GM23338 (cell line): Measurements from ENCODE around the gene CSTF3. TPM values are rescaled to one million over a fixed set of nuclear protein-coding genes. Genes with fewer than 3 reads are reported as not detected.

Experiments
- ATAC-seq: fragments of 200-7000 bp; cut with Tn5 transposase; 3 replicates; pipeline ENCODE4 v1.9.1; 2020
- DNase-seq: peaks from one replicate; pipeline ENCODE4 v3.0.0-alpha.2; 2015; ENCODE audit warnings: low spot score
- H2AFZ ChIP-seq: fragments of 200-600 bp; sonication (generic); 2 replicates; pipeline ENCODE4 v1.8.0; 2016; ENCODE audit warnings: antibody characterized with exemption, mild to moderate bottlenecking, moderate library complexity
- H3F3A ChIP-seq: fragments of 200-600 bp; sonication (generic); replicated peaks from 2 replicates; pipeline ENCODE4 v1.8.0; 2017; ENCODE audit warnings: antibody characterized with exemption, mixed run types, low read depth
- H3K27ac ChIP-seq: fragments of 200-600 bp; sonication (generic); 2 replicates; pipeline ENCODE4 v1.6.1; 2016; ENCODE audit warnings: low read depth
- H3K27me3 ChIP-seq: fragments of 200-600 bp; sonication (generic); 2 replicates; pipeline ENCODE4 v1.8.0; 2016; ENCODE audit warnings: mild to moderate bottlenecking, mixed run types, moderate library complexity; ENCODE audit not compliant: insufficient read depth
- H3K36me3 ChIP-seq: fragments of 200-600 bp; sonication (generic); 2 replicates; pipeline ENCODE4 v1.8.0; 2016; ENCODE audit warnings: mild to moderate bottlenecking; ENCODE audit not compliant: insufficient read depth
- H3K4me1 ChIP-seq: fragments of 200-600 bp; sonication (generic); 2 replicates; pipeline ENCODE4 v1.8.0; 2016; ENCODE audit warnings: mild to moderate bottlenecking, moderate library complexity; ENCODE audit not compliant: insufficient read depth
- H3K4me2 ChIP-seq: fragments of 200-600 bp; sonication (generic); 2 replicates; pipeline ENCODE4 v1.7.1; 2017; ENCODE audit warnings: mixed run types
- H3K4me3 ChIP-seq: fragments of 200-600 bp; sonication (generic); 2 replicates; pipeline ENCODE4 v1.6.1; 2016; ENCODE audit warnings: mixed run types
- H3K79me2 ChIP-seq: fragments of 200-600 bp; sonication (generic); replicated peaks from 2 replicates; pipeline ENCODE4 v1.8.0; 2017; ENCODE audit warnings: mild to moderate bottlenecking; ENCODE audit not compliant: insufficient read depth
- H3K9me2 ChIP-seq: fragments of 200-600 bp; sonication (generic); 2 replicates; pipeline ENCODE4 v1.8.0; 2017; ENCODE audit not compliant: insufficient read depth
- H4K20me1 ChIP-seq: fragments of 200-600 bp; sonication (generic); replicated peaks from 2 replicates; pipeline ENCODE4 v1.8.0; 2017; ENCODE audit warnings: mild to moderate bottlenecking; ENCODE audit not compliant: insufficient read depth
- H3K27ac Mint-ChIP-seq: 2 replicates; pipeline ENCODE4 v1.8.0; 2020; ENCODE audit warnings: inconsistent platforms, mild to moderate bottlenecking, moderate library complexity, mixed read lengths
- H3K27me3 Mint-ChIP-seq: 3 replicates; pipeline ENCODE4 v1.8.0; 2022; ENCODE audit warnings: low read depth, mild to moderate bottlenecking, moderate library complexity, mixed read lengths, inconsistent platforms; ENCODE audit not compliant: insufficient read depth, poor library complexity
- H3K36me3 Mint-ChIP-seq: 3 replicates; pipeline ENCODE4 v1.8.0; 2021; ENCODE audit warnings: low read depth, mild to moderate bottlenecking, inconsistent platforms, moderate library complexity, mixed read lengths
- H3K4me1 Mint-ChIP-seq: 3 replicates; pipeline ENCODE4 v1.8.0; 2020; ENCODE audit warnings: mild to moderate bottlenecking, inconsistent platforms, mixed read lengths
- H3K4me3 Mint-ChIP-seq: 3 replicates; pipeline ENCODE4 v1.8.0; 2021; ENCODE audit warnings: moderate library complexity, mild to moderate bottlenecking, inconsistent platforms, mixed read lengths
- H3K9me3 Mint-ChIP-seq: 3 replicates; pipeline ENCODE4 v1.8.0; 2020; ENCODE audit warnings: moderate library complexity, mild to moderate bottlenecking, inconsistent platforms, mixed read lengths
- CREB1 ChIP-seq: fragments of 250-450 bp; sonication (Bioruptor Pico); IDR thresholded peaks from 2 replicates; pipeline ENCODE4 v1.5.0; 2020; ENCODE audit warnings: low read depth, mild to moderate bottlenecking, moderate library complexity
- EZH2 ChIP-seq: fragments of 200-600 bp; sonication (generic); IDR thresholded peaks from one replicate; pipeline ENCODE4 v1.8.0; 2017; ENCODE audit warnings: antibody characterized with exemption, mild to moderate bottlenecking, low read depth; ENCODE audit not compliant: unreplicated experiment
- ZNF114 ChIP-seq: fragments of 250-450 bp; sonication (Bioruptor Pico); IDR thresholded peaks from 2 replicates; pipeline ENCODE4 v1.5.0; 2020; ENCODE audit warnings: mild to moderate bottlenecking, moderate library complexity
- polyA plus RNA-seq: library from polyadenylated mRNA; unstranded; fragments of >200 nt; fragmentation: Nextera tagmentation; extraction: Ambion mirVana; gene quantifications from 2 replicates; pipeline ENCODE4 v1.2.1, GENCODE V29; 2016
- total RNA-seq: library from RNA; depleted of rRNA; stranded (reverse); fragments of >200 nt; shearing (Covaris generic); gene quantifications from 2 replicates; pipeline ENCODE4 v1.2.3, GENCODE V29; 2014
- TF ChIP-seq, protein P1 (sequence below): IDR thresholded peaks from one replicate; pipeline ENCODE4 v1.6.1; 2018; ENCODE audit warnings: antibody characterized with exemption; ENCODE audit not compliant: unreplicated experiment
- TF ChIP-seq, protein P2 (sequence below): IDR thresholded peaks from 2 replicates; pipeline ENCODE4 v1.6.1; 2016; ENCODE audit warnings: antibody characterized with exemption
- TF ChIP-seq, protein P3 (sequence below): fragments of 250-450 bp; sonication (Bioruptor Pico); IDR thresholded peaks from 2 replicates; pipeline ENCODE4 v1.5.0; 2020; ENCODE audit warnings: mild to moderate bottlenecking, moderate library complexity
- TF ChIP-seq, protein P4 (sequence below), 2 experiments: fragments of 200-600 bp in 1 of 2; sonication (generic) in 1 of 2; conservative IDR thresholded peaks; 2 replicates each; pipeline versions ENCODE4 v1.5.1 to v1.6.1; 2016 to 2017; ENCODE audit warnings: antibody characterized with exemption in 2 of 2, low read depth in 2 of 2, mild to moderate bottlenecking in 2 of 2, moderate library complexity in 1 of 2

The CSTF3 gene
- total and polyA plus RNA-seq, 2 experiments from 2014 or later = 83.2 to 158 TPM

DNA sequence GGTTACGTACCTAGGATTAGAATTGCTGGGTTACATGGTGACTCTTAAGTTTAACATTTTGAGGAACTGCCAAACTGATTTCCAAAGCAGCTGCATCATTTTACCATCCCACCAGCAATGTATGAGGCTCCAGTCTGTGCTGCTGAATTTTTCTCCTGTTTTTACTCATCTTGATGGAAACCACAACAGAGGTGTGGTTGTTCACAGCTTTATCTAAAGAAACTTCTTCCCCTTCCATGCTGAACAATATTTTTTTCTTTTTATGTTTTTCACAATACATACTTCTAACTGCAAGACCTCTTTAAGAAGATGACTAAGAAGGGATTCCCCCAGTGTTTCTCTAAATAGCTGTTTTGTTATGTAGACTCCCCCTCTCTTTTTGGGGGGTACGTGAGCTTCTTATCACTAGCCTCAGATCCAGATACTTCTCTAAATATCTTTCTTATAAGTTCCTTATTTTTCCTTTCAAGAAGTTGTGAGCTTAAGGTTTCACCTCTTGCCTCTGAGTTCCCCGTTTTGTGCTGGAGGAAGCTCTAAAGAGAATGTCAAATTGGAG is 97.9 kb downstream of the CSTF3 start (continued):
- TF ChIP-seq, protein P1, sequence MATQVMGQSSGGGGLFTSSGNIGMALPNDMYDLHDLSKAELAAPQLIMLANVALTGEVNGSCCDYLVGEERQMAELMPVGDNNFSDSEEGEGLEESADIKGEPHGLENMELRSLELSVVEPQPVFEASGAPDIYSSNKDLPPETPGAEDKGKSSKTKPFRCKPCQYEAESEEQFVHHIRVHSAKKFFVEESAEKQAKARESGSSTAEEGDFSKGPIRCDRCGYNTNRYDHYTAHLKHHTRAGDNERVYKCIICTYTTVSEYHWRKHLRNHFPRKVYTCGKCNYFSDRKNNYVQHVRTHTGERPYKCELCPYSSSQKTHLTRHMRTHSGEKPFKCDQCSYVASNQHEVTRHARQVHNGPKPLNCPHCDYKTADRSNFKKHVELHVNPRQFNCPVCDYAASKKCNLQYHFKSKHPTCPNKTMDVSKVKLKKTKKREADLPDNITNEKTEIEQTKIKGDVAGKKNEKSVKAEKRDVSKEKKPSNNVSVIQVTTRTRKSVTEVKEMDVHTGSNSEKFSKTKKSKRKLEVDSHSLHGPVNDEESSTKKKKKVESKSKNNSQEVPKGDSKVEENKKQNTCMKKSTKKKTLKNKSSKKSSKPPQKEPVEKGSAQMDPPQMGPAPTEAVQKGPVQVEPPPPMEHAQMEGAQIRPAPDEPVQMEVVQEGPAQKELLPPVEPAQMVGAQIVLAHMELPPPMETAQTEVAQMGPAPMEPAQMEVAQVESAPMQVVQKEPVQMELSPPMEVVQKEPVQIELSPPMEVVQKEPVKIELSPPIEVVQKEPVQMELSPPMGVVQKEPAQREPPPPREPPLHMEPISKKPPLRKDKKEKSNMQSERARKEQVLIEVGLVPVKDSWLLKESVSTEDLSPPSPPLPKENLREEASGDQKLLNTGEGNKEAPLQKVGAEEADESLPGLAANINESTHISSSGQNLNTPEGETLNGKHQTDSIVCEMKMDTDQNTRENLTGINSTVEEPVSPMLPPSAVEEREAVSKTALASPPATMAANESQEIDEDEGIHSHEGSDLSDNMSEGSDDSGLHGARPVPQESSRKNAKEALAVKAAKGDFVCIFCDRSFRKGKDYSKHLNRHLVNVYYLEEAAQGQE = no peak

DNA sequence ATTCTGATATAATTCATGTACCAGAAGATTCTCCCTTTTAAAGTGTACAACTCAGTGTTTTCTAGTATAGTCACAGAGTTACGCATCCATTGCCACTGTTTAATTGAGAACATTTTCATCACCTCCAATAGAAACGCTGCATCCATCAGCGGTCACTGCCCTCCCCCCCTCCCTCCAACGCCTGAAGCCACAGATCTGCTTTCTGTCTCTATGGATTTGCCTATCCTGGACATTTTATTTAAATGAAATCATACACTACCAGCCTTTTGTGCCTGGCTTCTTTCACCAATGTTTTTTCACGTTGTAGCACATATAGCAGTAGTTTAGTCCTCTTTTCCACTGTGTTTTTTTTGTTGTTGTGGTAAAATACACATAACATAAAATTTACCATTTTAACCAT is 99.1 kb downstream of the CSTF3 start:
- Histone ChIP-seq H4K20me1 (peaks cover 3% of the 10 kb centered on the region; the same call in 1 of the 2 replicates), H3K9me2 (no peaks in the 10 kb centered on the region), H3K36me3 (peaks cover 17% of the 10 kb centered on the region), H3K79me2 (no peaks in the 10 kb centered on the region), H3K27me3 (no peaks in the 10 kb centered on the region), H3K27ac (no peak overlapping the region), H3K4me3 (no peak overlapping the region), H3K4me1 (peaks cover 9% of the 10 kb centered on the region; the same call in 1 of the 2 replicates), H3K4me2 (no peak overlapping the region), H2AFZ (no peak overlapping the region), H3F3A (0 out of 2 replicates have a peak, but pooled peaks cover 2% of the 10 kb centered on the region)
- Mint-ChIP-seq H3K36me3 (peaks cover 47% of the 10 kb centered on the region), H3K4me3 (no peak overlapping the region), H3K27me3 (peaks cover 4% of the 10 kb centered on the region), H3K4me1 (peaks cover 22% of the 10 kb centered on the region), H3K27ac (no peak overlapping the region), H3K9me3 (no peaks in the 10 kb centered on the region)
- DNase-seq (no peak), ATAC-seq (no peak)
- TF ChIP-seq, protein P2, sequence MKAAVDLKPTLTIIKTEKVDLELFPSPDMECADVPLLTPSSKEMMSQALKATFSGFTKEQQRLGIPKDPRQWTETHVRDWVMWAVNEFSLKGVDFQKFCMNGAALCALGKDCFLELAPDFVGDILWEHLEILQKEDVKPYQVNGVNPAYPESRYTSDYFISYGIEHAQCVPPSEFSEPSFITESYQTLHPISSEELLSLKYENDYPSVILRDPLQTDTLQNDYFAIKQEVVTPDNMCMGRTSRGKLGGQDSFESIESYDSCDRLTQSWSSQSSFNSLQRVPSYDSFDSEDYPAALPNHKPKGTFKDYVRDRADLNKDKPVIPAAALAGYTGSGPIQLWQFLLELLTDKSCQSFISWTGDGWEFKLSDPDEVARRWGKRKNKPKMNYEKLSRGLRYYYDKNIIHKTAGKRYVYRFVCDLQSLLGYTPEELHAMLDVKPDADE = no peak
- TF ChIP-seq, protein P3, sequence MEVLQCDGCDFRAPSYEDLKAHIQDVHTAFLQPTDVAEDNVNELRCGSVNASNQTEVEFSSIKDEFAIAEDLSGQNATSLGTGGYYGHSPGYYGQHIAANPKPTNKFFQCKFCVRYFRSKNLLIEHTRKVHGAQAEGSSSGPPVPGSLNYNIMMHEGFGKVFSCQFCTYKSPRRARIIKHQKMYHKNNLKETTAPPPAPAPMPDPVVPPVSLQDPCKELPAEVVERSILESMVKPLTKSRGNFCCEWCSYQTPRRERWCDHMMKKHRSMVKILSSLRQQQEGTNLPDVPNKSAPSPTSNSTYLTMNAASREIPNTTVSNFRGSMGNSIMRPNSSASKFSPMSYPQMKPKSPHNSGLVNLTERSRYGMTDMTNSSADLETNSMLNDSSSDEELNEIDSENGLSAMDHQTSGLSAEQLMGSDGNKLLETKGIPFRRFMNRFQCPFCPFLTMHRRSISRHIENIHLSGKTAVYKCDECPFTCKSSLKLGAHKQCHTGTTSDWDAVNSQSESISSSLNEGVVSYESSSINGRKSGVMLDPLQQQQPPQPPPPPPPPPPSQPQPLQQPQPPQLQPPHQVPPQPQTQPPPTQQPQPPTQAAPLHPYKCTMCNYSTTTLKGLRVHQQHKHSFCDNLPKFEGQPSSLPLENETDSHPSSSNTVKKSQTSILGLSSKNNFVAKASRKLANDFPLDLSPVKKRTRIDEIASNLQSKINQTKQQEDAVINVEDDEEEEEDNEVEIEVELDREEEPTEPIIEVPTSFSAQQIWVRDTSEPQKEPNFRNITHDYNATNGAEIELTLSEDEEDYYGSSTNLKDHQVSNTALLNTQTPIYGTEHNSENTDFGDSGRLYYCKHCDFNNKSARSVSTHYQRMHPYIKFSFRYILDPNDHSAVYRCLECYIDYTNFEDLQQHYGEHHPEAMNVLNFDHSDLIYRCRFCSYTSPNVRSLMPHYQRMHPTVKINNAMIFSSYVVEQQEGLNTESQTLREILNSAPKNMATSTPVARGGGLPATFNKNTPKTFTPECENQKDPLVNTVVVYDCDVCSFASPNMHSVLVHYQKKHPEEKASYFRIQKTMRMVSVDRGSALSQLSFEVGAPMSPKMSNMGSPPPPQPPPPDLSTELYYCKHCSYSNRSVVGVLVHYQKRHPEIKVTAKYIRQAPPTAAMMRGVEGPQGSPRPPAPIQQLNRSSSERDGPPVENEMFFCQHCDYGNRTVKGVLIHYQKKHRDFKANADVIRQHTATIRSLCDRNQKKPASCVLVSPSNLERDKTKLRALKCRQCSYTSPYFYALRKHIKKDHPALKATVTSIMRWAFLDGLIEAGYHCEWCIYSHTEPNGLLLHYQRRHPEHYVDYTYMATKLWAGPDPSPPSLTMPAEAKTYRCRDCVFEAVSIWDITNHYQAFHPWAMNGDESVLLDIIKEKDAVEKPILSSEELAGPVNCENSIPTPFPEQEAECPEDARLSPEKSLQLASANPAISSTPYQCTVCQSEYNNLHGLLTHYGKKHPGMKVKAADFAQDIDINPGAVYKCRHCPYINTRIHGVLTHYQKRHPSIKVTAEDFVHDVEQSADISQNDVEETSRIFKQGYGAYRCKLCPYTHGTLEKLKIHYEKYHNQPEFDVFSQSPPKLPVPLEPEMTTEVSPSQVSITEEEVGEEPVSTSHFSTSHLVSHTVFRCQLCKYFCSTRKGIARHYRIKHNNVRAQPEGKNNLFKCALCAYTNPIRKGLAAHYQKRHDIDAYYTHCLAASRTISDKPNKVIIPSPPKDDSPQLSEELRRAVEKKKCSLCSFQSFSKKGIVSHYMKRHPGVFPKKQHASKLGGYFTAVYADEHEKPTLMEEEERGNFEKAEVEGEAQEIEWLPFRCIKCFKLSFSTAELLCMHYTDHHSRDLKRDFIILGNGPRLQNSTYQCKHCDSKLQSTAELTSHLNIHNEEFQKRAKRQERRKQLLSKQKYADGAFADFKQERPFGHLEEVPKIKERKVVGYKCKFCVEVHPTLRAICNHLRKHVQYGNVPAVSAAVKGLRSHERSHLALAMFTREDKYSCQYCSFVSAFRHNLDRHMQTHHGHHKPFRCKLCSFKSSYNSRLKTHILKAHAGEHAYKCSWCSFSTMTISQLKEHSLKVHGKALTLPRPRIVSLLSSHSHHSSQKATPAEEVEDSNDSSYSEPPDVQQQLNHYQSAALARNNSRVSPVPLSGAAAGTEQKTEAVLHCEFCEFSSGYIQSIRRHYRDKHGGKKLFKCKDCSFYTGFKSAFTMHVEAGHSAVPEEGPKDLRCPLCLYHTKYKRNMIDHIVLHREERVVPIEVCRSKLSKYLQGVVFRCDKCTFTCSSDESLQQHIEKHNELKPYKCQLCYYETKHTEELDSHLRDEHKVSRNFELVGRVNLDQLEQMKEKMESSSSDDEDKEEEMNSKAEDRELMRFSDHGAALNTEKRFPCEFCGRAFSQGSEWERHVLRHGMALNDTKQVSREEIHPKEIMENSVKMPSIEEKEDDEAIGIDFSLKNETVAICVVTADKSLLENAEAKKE (CRISPR knock-in tag) = no peak
- TF ChIP-seq CREB1 (CRISPR knock-in tag) (no peak), ZNF114 (CRISPR knock-in tag) (no peak), EZH2 (no peak)
- TF ChIP-seq, protein P4, sequence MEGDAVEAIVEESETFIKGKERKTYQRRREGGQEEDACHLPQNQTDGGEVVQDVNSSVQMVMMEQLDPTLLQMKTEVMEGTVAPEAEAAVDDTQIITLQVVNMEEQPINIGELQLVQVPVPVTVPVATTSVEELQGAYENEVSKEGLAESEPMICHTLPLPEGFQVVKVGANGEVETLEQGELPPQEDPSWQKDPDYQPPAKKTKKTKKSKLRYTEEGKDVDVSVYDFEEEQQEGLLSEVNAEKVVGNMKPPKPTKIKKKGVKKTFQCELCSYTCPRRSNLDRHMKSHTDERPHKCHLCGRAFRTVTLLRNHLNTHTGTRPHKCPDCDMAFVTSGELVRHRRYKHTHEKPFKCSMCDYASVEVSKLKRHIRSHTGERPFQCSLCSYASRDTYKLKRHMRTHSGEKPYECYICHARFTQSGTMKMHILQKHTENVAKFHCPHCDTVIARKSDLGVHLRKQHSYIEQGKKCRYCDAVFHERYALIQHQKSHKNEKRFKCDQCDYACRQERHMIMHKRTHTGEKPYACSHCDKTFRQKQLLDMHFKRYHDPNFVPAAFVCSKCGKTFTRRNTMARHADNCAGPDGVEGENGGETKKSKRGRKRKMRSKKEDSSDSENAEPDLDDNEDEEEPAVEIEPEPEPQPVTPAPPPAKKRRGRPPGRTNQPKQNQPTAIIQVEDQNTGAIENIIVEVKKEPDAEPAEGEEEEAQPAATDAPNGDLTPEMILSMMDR (conservative IDR thresholded peaks at IDR 0.05; ENCODE audit: low read depth in 2 of 2) = no peak
- TF ChIP-seq, protein P1 = no peak
